ENCODE results near the gene MYLK4.

DNA sequence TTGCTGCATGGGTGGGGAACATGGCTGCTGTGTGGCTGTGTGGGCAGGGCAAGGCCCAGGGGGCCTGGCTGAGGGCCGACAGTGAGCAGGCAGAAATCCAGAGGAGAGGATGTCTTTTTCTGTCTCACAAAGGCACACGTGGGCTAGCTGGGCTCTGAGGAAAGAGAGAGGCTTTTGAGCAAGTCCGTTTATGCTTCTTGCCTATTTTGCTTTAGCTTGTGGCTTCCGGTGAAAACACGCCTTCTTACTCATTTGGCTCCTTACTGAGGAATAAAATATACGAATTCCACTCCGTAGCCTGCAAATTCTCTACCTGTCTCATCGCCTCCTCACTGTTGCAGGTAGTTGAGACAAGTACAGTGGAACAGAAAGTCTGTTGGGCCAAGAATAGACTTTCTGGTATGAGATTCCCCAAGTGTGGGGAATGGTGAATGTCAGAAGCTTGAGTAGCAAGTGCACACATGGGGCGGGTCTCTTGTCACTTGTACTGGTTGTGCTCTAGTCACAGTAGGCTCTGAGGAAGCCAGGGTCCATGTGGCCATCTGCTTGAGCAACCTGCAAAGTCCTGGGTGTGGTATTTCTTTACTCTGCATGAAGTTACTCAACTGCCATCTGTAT is 42.9 kb upstream of the MYLK4 start:
- TF ChIP-seq CTCF (IDR thresholded peaks at IDR 0.05) = no peak
- TF ChIP-seq ZFX (IDR thresholded peaks at IDR 0.05; ENCODE audit: borderline replicate concordance) = no peak
